Keratinocyte (primary cell): ENCODE data around the gene SLC25A13. TPM values are rescaled to one million over a fixed set of nuclear protein-coding genes. Genes with fewer than 3 reads are reported as not detected.

Experiments
- DNase-seq: peaks from one replicate; pipeline ENCODE4 v3.0.0-alpha.2; 2011; ENCODE audit warnings: low read depth, missing footprints, low spot score
- FAIRE-seq: peaks from 2 replicates; lab custom pipeline; 2011; peaks lifted over from hg19 to GRCh38; lab: Jason Lieb, UNC
- H2AFZ ChIP-seq: 2 replicates; pipeline ENCODE4 v1.6.0; 2012; ENCODE audit warnings: low read length, control low read depth, inconsistent platforms; ENCODE audit not compliant: control insufficient read depth
- H3K27ac ChIP-seq: 2 replicates; pipeline ENCODE4 v1.5.1; 2011; ENCODE audit warnings: low read length; ENCODE audit not compliant: control insufficient read depth, insufficient read depth
- H3K27me3 ChIP-seq: 3 replicates; pipeline ENCODE4 v1.6.0; 2011; ENCODE audit warnings: low read length; ENCODE audit not compliant: control insufficient read depth, insufficient read depth; ENCODE audit errors: extremely low read depth
- H3K36me3 ChIP-seq, 2 experiments: 2 replicates in 1 of 2; 3 replicates in 1 of 2; pipeline ENCODE4 v1.5.1; 2011; ENCODE audit warnings: low read length in 2 of 2, mild to moderate bottlenecking in 1 of 2; ENCODE audit not compliant: control insufficient read depth in 2 of 2, insufficient read depth in 2 of 2; ENCODE audit errors: extremely low read depth in 1 of 2
- H3K4me1 ChIP-seq: 3 replicates; pipeline ENCODE4 v1.5.1; 2011; ENCODE audit warnings: low read length; ENCODE audit not compliant: control insufficient read depth, insufficient read depth; ENCODE audit errors: extremely low read depth
- H3K4me2 ChIP-seq: 3 replicates; pipeline ENCODE4 v1.6.0; 2011; ENCODE audit warnings: low read depth, low read length; ENCODE audit not compliant: control insufficient read depth, insufficient read depth; ENCODE audit errors: extremely low read depth
- H3K4me3 ChIP-seq, 3 experiments: fragments of 200-600 bp in 1 of 3; sonication (generic) in 1 of 3; 2 replicates in 2 of 3; 3 replicates in 1 of 3; pipeline ENCODE4 v1.5.1; 2011 to 2016; ENCODE audit warnings: low read length in 3 of 3, mild to moderate bottlenecking in 3 of 3, control low read depth in 2 of 3, inconsistent platforms in 1 of 3, low read depth in 1 of 3, mixed read lengths in 1 of 3, mixed run types in 1 of 3, moderate library complexity in 1 of 3; ENCODE audit not compliant: control insufficient read depth in 2 of 3, insufficient read depth in 2 of 3; ENCODE audit errors: extremely low read depth in 1 of 3
- H3K79me2 ChIP-seq: 2 replicates; pipeline ENCODE4 v1.6.0; 2012; ENCODE audit warnings: low read length; ENCODE audit not compliant: control insufficient read depth, insufficient read depth
- H3K9ac ChIP-seq: 3 replicates; pipeline ENCODE4 v1.6.0; 2011; ENCODE audit warnings: low read length; ENCODE audit not compliant: control insufficient read depth, insufficient read depth; ENCODE audit errors: extremely low read depth
- H3K9me1 ChIP-seq: 3 replicates; pipeline ENCODE4 v1.6.0; 2011; ENCODE audit warnings: low read length; ENCODE audit not compliant: control insufficient read depth, insufficient read depth; ENCODE audit errors: extremely low read depth
- H3K9me3 ChIP-seq: 2 replicates; pipeline ENCODE4 v1.5.1; 2012; ENCODE audit warnings: low read depth, low read length; ENCODE audit not compliant: control insufficient read depth
- H4K20me1 ChIP-seq: 3 replicates; pipeline ENCODE4 v1.6.0; 2011; ENCODE audit warnings: low read length; ENCODE audit not compliant: control insufficient read depth, insufficient read depth; ENCODE audit errors: extremely low read depth
- EZH2 ChIP-seq: IDR thresholded peaks from one replicate; pipeline ENCODE4 v1.6.1; 2012; ENCODE audit warnings: inconsistent platforms, mild to moderate bottlenecking, low read length, moderate library complexity
- dilution Hi-C: fragments of 300-500 bp; cut with MboI; formaldehyde crosslinking; loops from one replicate; pipeline ENCODE4 v1.7.0; 2020; ENCODE audit warnings: low sequenced_read_pairs; ENCODE audit not compliant: extremely low pct_ligation_motif_present
- polyA plus RNA-seq, 5 experiments: library from polyadenylated mRNA; depleted of rRNA in 3 of 5; stranded (reverse) in 3 of 5; stranded (forward) in 1 of 5; unstranded in 1 of 5; fragments of >200 nt; gene quantifications; 1 replicate in 1 of 5; 2 replicates in 3 of 5; 3 replicates in 1 of 5; pipeline versions ENCODE4 v1.2.1 to v1.2.3, GENCODE V29; 2011 to 2012; ENCODE audit warnings: missing spikeins in 2 of 5, low read depth in 1 of 5, low replicate concordance in 1 of 5
- TF ChIP-seq, protein P1 (sequence below), 3 experiments: IDR thresholded peaks in 1 of 3; conservative IDR thresholded peaks in 1 of 3; optimal IDR thresholded peaks in 1 of 3; 2 replicates in 2 of 3; 3 replicates in 1 of 3; pipeline versions ENCODE3 to v1.5.1; 2011; ENCODE audit warnings: low read length in 3 of 3, mild to moderate bottlenecking in 3 of 3, moderate library complexity in 2 of 3, control low read depth in 1 of 3, inconsistent platforms in 1 of 3; ENCODE audit not compliant: insufficient read depth in 2 of 3; ENCODE audit errors: extremely low read depth in 1 of 3

The SLC25A13 gene
- polyA plus RNA-seq, 1 donor (not counting 4 experiments of a cell fraction or from before 2014, with no cell fraction given), result 29.4 TPM

DNA sequence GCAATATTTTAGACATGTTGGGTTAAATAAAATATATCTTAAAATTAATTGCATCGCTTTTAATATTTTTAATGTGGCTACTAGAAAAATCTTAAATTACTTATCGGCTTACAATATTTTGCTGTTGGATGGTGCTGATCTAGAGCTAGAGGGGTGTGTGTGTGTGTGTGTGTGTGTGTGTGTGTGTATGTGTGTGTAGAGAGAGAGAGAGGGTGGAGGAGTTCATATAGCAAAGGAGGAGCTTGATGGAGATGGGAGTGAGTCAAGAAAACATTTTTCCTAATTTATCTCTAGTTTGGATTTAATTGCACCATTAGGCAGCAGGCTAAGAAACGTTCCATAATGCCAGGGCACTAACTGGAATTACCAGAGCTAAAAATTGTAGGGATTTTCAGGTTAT is 10.4 kb upstream of the SLC25A13 start:
- Histone ChIP-seq H3K36me3 (no peaks in the 10 kb centered on the region), H3K9ac (no peak overlapping the region), H2AFZ (no peak overlapping the region), H4K20me1 (no peaks in the 10 kb centered on the region), H3K27ac (no peak overlapping the region), H3K4me1 (peaks cover 26% of the 10 kb centered on the region), H3K4me2 (no peak overlapping the region), H3K79me2 (no peaks in the 10 kb centered on the region), H3K27me3 (no peaks in the 10 kb centered on the region), H3K9me3 (no peaks in the 10 kb centered on the region), H3K9me1 (no peaks in the 10 kb centered on the region), H3K4me3 (no peak overlapping the region)
- dilution Hi-C loops, result no loop called here
- FAIRE-seq, result no peak
- DNase-seq, result no peak
- no peak for TF ChIP-seq EZH2
- TF ChIP-seq, protein P1, sequence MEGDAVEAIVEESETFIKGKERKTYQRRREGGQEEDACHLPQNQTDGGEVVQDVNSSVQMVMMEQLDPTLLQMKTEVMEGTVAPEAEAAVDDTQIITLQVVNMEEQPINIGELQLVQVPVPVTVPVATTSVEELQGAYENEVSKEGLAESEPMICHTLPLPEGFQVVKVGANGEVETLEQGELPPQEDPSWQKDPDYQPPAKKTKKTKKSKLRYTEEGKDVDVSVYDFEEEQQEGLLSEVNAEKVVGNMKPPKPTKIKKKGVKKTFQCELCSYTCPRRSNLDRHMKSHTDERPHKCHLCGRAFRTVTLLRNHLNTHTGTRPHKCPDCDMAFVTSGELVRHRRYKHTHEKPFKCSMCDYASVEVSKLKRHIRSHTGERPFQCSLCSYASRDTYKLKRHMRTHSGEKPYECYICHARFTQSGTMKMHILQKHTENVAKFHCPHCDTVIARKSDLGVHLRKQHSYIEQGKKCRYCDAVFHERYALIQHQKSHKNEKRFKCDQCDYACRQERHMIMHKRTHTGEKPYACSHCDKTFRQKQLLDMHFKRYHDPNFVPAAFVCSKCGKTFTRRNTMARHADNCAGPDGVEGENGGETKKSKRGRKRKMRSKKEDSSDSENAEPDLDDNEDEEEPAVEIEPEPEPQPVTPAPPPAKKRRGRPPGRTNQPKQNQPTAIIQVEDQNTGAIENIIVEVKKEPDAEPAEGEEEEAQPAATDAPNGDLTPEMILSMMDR (optimal IDR thresholded peaks at IDR 0.05 in 1 of 3, IDR thresholded peaks at IDR 0.05 in 1 of 3, conservative IDR thresholded peaks at IDR 0.05 in 1 of 3; ENCODE audit: extremely low read depth in 1 of 3, insufficient read depth in 2 of 3, low read length in 3 of 3), result no peak

DNA sequence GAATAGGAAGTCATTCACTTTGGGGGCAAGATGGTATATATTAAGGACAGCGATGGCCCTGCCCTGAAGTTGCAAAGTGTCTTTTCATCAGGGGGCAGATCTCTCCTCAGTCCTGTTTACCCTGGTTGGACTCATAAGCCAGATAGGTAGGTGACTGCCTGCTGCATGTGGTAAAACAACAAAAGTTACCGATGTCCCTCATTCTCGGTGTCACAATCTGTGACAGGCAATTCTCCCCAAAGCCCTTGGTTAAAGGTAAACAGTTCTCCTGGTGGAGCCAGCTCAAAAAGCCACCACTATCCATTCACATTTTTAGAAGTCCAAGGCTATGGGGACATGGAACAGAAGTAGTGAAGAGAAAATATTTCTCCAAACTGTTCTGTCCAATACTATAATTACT is 9.9 kb upstream of the SLC25A13 start:
- Histone ChIP-seq H3K4me1 (peaks cover 28% of the 10 kb centered on the region), H3K27ac (no peak overlapping the region), H3K9me1 (no peaks in the 10 kb centered on the region), H3K9me3 (no peaks in the 10 kb centered on the region), H3K4me2 (no peak overlapping the region), H3K9ac (no peak overlapping the region), H4K20me1 (no peaks in the 10 kb centered on the region), H2AFZ (no peak overlapping the region), H3K36me3 (no peaks in the 10 kb centered on the region), H3K27me3 (no peaks in the 10 kb centered on the region), H3K79me2 (no peaks in the 10 kb centered on the region), H3K4me3 (no peak overlapping the region)
- FAIRE-seq (no peak), DNase-seq (no peak)
- dilution Hi-C loops, result no loop called here
- TF ChIP-seq EZH2, result no peak

GRCh38 chr7:96331233-96331632 is 9.3 kb upstream of the SLC25A13 start:
- FAIRE-seq (no peak), DNase-seq (no peak)
- H3K4me1 ChIP-seq, result peaks cover 28% of the 10 kb centered on the region
- H3K36me3 ChIP-seq, result no peaks in the 10 kb centered on the region
- dilution Hi-C loops, result no loop called here
- TF ChIP-seq, protein P1 (optimal IDR thresholded peaks at IDR 0.05 in 1 of 3, IDR thresholded peaks at IDR 0.05 in 1 of 3, conservative IDR thresholded peaks at IDR 0.05 in 1 of 3; ENCODE audit: extremely low read depth in 1 of 3, insufficient read depth in 2 of 3, low read length in 3 of 3), result no peak
- TF ChIP-seq EZH2, result no peak
- no peak overlapping the region for H2AFZ ChIP-seq
- H3K4me2 ChIP-seq, result no peak overlapping the region
- H3K9ac ChIP-seq, result no peak overlapping the region
- H3K9me3 ChIP-seq, result no peaks in the 10 kb centered on the region
- H3K27ac ChIP-seq, result no peak overlapping the region
- no peaks in the 10 kb centered on the region for H3K27me3 ChIP-seq
- H3K9me1 ChIP-seq, result no peaks in the 10 kb centered on the region
- H4K20me1 ChIP-seq, result no peaks in the 10 kb centered on the region
- H3K4me3 ChIP-seq, result no peak overlapping the region
- no peaks in the 10 kb centered on the region for H3K79me2 ChIP-seq
